Erythroblast (primary cell): ENCODE results near the gene SLC35D2.
"Not testable (repeated sequence)": the region's sequence is repeated elsewhere in the genome, so short reads cannot be mapped to it uniquely, and the experiment has no call there.

ENCODE experiments used
- DNase-seq, 2 experiments: peaks; one replicate each; lab custom pipeline; 2025; lab: John Stamatoyannopoulos, UW
- GATA1 ChIP-seq: IDR thresholded peaks from 2 replicates; pipeline ENCODE4 v1.6.1; 2011; ENCODE audit warnings: low read depth, mild to moderate bottlenecking, control low read depth, low read length, moderate library complexity
- POLR2A ChIP-seq: IDR thresholded peaks from 2 replicates; pipeline ENCODE4 v1.6.1; 2011; ENCODE audit warnings: mild to moderate bottlenecking, low read length

Gene SLC35D2

GRCh38 chr9:96388144-96388543 is 4.6 kb upstream of the SLC35D2 start:
- no peak for DNase-seq
- TF ChIP-seq POLR2A: no peak
- TF ChIP-seq GATA1: no peak

GRCh38 chr9:96386157-96386556 is 2.6 kb upstream of the SLC35D2 start:
- TF ChIP-seq POLR2A: no peak
- TF ChIP-seq GATA1: no peak
- no peak for DNase-seq

GRCh38 chr9:96382839-96383164 is 709 bp downstream of the SLC35D2 start:
- no peak for DNase-seq
- TF ChIP-seq GATA1 (no peak), POLR2A (no peak)

GRCh38 chr9:96382175-96382574 is 1.3 kb downstream of the SLC35D2 start:
- peak in 1 of 2 experiments; percentile 19 for DNase-seq
- no peak for TF ChIP-seq GATA1
- TF ChIP-seq POLR2A: no peak

- no peak for TF ChIP-seq POLR2A
- no peak for TF ChIP-seq GATA1
- DNase-seq: no peak
Observed at GRCh38 chr9:96381696-96382095, 1.8 kb downstream of the SLC35D2 start.

GRCh38 chr9:96381125-96381524 is 2.4 kb downstream of the SLC35D2 start:
- no peak for TF ChIP-seq GATA1
- no peak for DNase-seq

GRCh38 chr9:96379461-96379860 is 4.0 kb downstream of the SLC35D2 start:
- TF ChIP-seq POLR2A (no peak), GATA1 (no peak)
- no peak for DNase-seq

GRCh38 chr9:96378187-96378586 is 5.3 kb downstream of the SLC35D2 start:
- DNase-seq: no peak
- TF ChIP-seq GATA1: no peak
- no peak for TF ChIP-seq POLR2A

GRCh38 chr9:96376891-96377874 is 6.3 kb downstream of the SLC35D2 start:
- TF ChIP-seq GATA1 (no peak), POLR2A (no peak)
- DNase-seq: no peak

GRCh38 chr9:96375507-96375906 is 8.0 kb downstream of the SLC35D2 start:
- not testable (repeated sequence) for DNase-seq

- DNase-seq: no peak
- TF ChIP-seq GATA1: no peak
- TF ChIP-seq POLR2A: no peak
Observed at GRCh38 chr9:96367943-96368342, 15.6 kb downstream of the SLC35D2 start.

- peak; percentile 72 to 85 for DNase-seq
- TF ChIP-seq POLR2A: no peak
- TF ChIP-seq GATA1: no peak
Observed at GRCh38 chr9:96363175-96363967, 20.1 kb downstream of the SLC35D2 start.

- DNase-seq: not testable (repeated sequence)
Observed at GRCh38 chr9:96362119-96362518, 21.4 kb downstream of the SLC35D2 start.

GRCh38 chr9:96361668-96362067 is 21.8 kb downstream of the SLC35D2 start:
- no peak for DNase-seq
- TF ChIP-seq POLR2A (no peak), GATA1 (no peak)

- no peak for DNase-seq
- TF ChIP-seq POLR2A (no peak), GATA1 (no peak)
Observed at GRCh38 chr9:96360976-96361375, 22.5 kb downstream of the SLC35D2 start.

- DNase-seq: not testable (repeated sequence)
Observed at GRCh38 chr9:96360523-96360922, 23.0 kb downstream of the SLC35D2 start.
